Endothelial cell of umbilical vein (primary cell): ENCODE results near the gene ARRDC1. TPM values are rescaled to one million over a fixed set of nuclear protein-coding genes. Genes with fewer than 3 reads are reported as not detected.

Experiments
- BruUV-seq: library from RNA; stranded (reverse); fragments of 400-500 nt; replicated peaks from 2 replicates; lab custom pipeline; 2021; lab: Mats Ljungman, UMichigan
- CTCF ChIA-PET: fragments of 300-600, 350-600 bp; sonication (Branson Sonifier 250); formaldehyde crosslinking; loops from one replicate; lab custom pipeline; 2021; ENCODE audit warnings: antibody characterized with exemption, inconsistent platforms; lab: Charles Lee
- POLR2A ChIA-PET: fragments of 300-600, 350-600 bp; sonication (Branson Sonifier 250); formaldehyde crosslinking; loops from one replicate; lab custom pipeline; 2021; ENCODE audit warnings: antibody characterized with exemption, inconsistent platforms; lab: Charles Lee
- DNase-seq: peaks from one replicate; pipeline ENCODE4 v3.0.0-alpha.2; 2011; ENCODE audit warnings: low read depth, low spot score
- FAIRE-seq: peaks from 2 replicates; lab custom pipeline; 2011; peaks lifted over from hg19 to GRCh38; lab: Jason Lieb, UNC
- H2AFZ ChIP-seq: 2 replicates; pipeline ENCODE4 v1.6.0; 2012; ENCODE audit warnings: low read depth, low read length, control low read depth, inconsistent platforms
- H3K27ac ChIP-seq: 2 replicates; pipeline ENCODE4 v1.5.1; 2011; ENCODE audit warnings: low read depth, mild to moderate bottlenecking, control low read depth, low read length, moderate library complexity; ENCODE audit not compliant: insufficient read depth
- H3K27me3 ChIP-seq, 2 experiments: 2 replicates each; pipeline versions ENCODE4 v1.6.0 to v1.6.1; 2011; ENCODE audit warnings: low read length in 2 of 2, mixed read lengths in 1 of 2; ENCODE audit not compliant: control insufficient read depth in 2 of 2, insufficient read depth in 2 of 2
- H3K36me3 ChIP-seq, 2 experiments: 2 replicates in 1 of 2; 3 replicates in 1 of 2; pipeline ENCODE4 v1.5.1; 2011; ENCODE audit warnings: low read length in 2 of 2, mild to moderate bottlenecking in 1 of 2, moderate library complexity in 1 of 2; ENCODE audit not compliant: control insufficient read depth in 2 of 2, insufficient read depth in 2 of 2; ENCODE audit errors: extremely low read depth in 1 of 2
- H3K4me1 ChIP-seq: 3 replicates; pipeline ENCODE4 v1.5.1; 2011; ENCODE audit warnings: mild to moderate bottlenecking, low read length; ENCODE audit not compliant: control insufficient read depth, insufficient read depth; ENCODE audit errors: extremely low read depth
- H3K4me2 ChIP-seq: 2 replicates; pipeline ENCODE4 v1.6.1; 2011; ENCODE audit warnings: low read length, control low read depth, mixed read lengths; ENCODE audit not compliant: insufficient read depth
- H3K4me3 ChIP-seq, 3 experiments: fragments of 200-600 bp in 1 of 3; sonication (generic), shearing (Covaris generic) in 1 of 3; replicated peaks in 1 of 3; 2 replicates each; pipeline ENCODE4 v1.5.1; 2011 to 2016; ENCODE audit warnings: control low read depth in 3 of 3, low read length in 3 of 3, mild to moderate bottlenecking in 2 of 3, inconsistent platforms in 1 of 3, low read depth in 1 of 3, moderate library complexity in 1 of 3; ENCODE audit not compliant: insufficient read depth in 1 of 3
- H3K79me2 ChIP-seq: 2 replicates; pipeline ENCODE4 v1.6.0; 2012; ENCODE audit warnings: low read length, inconsistent platforms; ENCODE audit not compliant: control insufficient read depth, insufficient read depth
- H3K9ac ChIP-seq: replicated peaks from 2 replicates; pipeline ENCODE3; 2011; ENCODE audit warnings: low read length, control low read depth; ENCODE audit not compliant: insufficient read depth; ENCODE audit errors: extremely low read depth
- H3K9me1 ChIP-seq: replicated peaks from 3 replicates; pipeline ENCODE4 v1.6.0; 2011; ENCODE audit warnings: mild to moderate bottlenecking, low read length; ENCODE audit not compliant: control insufficient read depth, insufficient read depth; ENCODE audit errors: extremely low read depth
- H3K9me3 ChIP-seq: replicated peaks from 2 replicates; pipeline ENCODE4 v1.5.1; 2012; ENCODE audit warnings: low read length, inconsistent platforms; ENCODE audit not compliant: control insufficient read depth, insufficient read depth
- H4K20me1 ChIP-seq: replicated peaks from 2 replicates; pipeline ENCODE3; 2011; ENCODE audit warnings: mild to moderate bottlenecking, low read length; ENCODE audit not compliant: control insufficient read depth, insufficient read depth; ENCODE audit errors: extremely low read depth
- CTCF ChIP-seq, 2 donors: IDR thresholded peaks; 1 replicate in 1 of 2; 2 replicates in 1 of 2; pipeline ENCODE4 v1.5.1; 2011; ENCODE audit warnings: low read length in 2 of 2, mild to moderate bottlenecking in 2 of 2, moderate library complexity in 2 of 2, control low read depth in 1 of 2, inconsistent platforms in 1 of 2, low read depth in 1 of 2; ENCODE audit not compliant: insufficient read depth in 1 of 2; ENCODE audit errors: extremely low read depth in 1 of 2
- EZH2 ChIP-seq: IDR thresholded peaks from 2 replicates; pipeline ENCODE4 v1.6.1; 2012; ENCODE audit warnings: borderline replicate concordance, low read depth, mild to moderate bottlenecking, moderate library complexity, low read length, inconsistent platforms; ENCODE audit not compliant: severe bottlenecking
- FOS ChIP-seq: IDR thresholded peaks from 2 replicates; pipeline ENCODE4 v1.6.1; 2011; ENCODE audit warnings: mild to moderate bottlenecking, low read length, moderate library complexity, borderline replicate concordance; ENCODE audit not compliant: insufficient read depth
- GATA2 ChIP-seq: IDR thresholded peaks from 2 replicates; pipeline ENCODE4 v1.7.0; 2011; ENCODE audit warnings: low read depth, mild to moderate bottlenecking, moderate library complexity, mixed read lengths, low read length; ENCODE audit not compliant: insufficient read length, insufficient read depth
- JUN ChIP-seq: IDR thresholded peaks from 2 replicates; pipeline ENCODE4 v1.6.1; 2011; ENCODE audit warnings: borderline replicate concordance, low read depth; ENCODE audit not compliant: insufficient read length, insufficient read depth
- MAX ChIP-seq: IDR thresholded peaks from 2 replicates; pipeline ENCODE4 v1.6.1; 2011; ENCODE audit not compliant: insufficient read depth, insufficient read length
- MYC ChIP-seq: IDR thresholded peaks from one replicate; pipeline ENCODE4 v1.6.1; 2011; ENCODE audit warnings: mild to moderate bottlenecking, low read depth, low read length
- POLR2A ChIP-seq: IDR thresholded peaks from 2 replicates; pipeline ENCODE4 v1.6.1; 2012; ENCODE audit warnings: low read depth, mild to moderate bottlenecking, control low read depth, low read length
- POLR2AphosphoS5 ChIP-seq: IDR thresholded peaks from 2 replicates; pipeline ENCODE4 v1.6.1; 2012; ENCODE audit warnings: low read depth, mild to moderate bottlenecking, control low read depth, low read length, moderate library complexity; ENCODE audit not compliant: insufficient read depth
- dilution Hi-C: fragments of 300-500 bp; cut with MboI; formaldehyde crosslinking; loops from one replicate; pipeline ENCODE4 v1.15.0; 2019; ENCODE audit warnings: low sequenced_read_pairs; ENCODE audit not compliant: extremely low pct_ligation_motif_present
- intact Hi-C: fragments of 100-400 bp; cut with micrococcal nuclease; formaldehyde crosslinking; loops from one replicate; pipeline ENCODE4 v1.10.0; 2022
- polyA plus RNA-seq, 4 experiments: library from polyadenylated mRNA; depleted of rRNA in 3 of 4; stranded (reverse) in 3 of 4; unstranded in 1 of 4; fragments of >200 nt; gene quantifications; 2 replicates each; pipeline versions ENCODE4 v1.2.1 to v1.2.3, GENCODE V29; 2011 to 2012; ENCODE audit warnings: missing spikeins in 1 of 4
- total RNA-seq: library from RNA; stranded (reverse); gene quantifications from 2 replicates; pipeline ENCODE4 v1.2.3, GENCODE V29; 2021

The ARRDC1 gene
- total and polyA plus RNA-seq, 2 donors (not counting 3 experiments of a cell fraction or from before 2014, with no cell fraction given): 22.5 to 51.0 TPM

GRCh38 chr9:137647096-137647714, 41.7 kb downstream of the ARRDC1 start:
- intact Hi-C loops: no loop called here

GRCh38 chr9:137648396-137648795, 42.9 kb downstream of the ARRDC1 start:
- H2AFZ ChIP-seq: no peak overlapping the region
- no peaks in the 10 kb centered on the region for H3K4me1 ChIP-seq
- no peak for FAIRE-seq
- no peak overlapping the region for H3K27ac ChIP-seq
- intact Hi-C loops (no loop called here), dilution Hi-C loops (no loop called here)
- H4K20me1 ChIP-seq: no peaks in the 10 kb centered on the region
- H3K9me1 ChIP-seq: no peaks in the 10 kb centered on the region
- ChIA-PET CTCF (no interaction called here), POLR2A (no interaction called here)
- H3K9ac ChIP-seq: no peak overlapping the region
- no peak overlapping the region for H3K4me3 ChIP-seq
- no peaks in the 10 kb centered on the region for H3K27me3 ChIP-seq
- no peak for DNase-seq
- H3K36me3 ChIP-seq: peaks cover 0 to 8% of the 10 kb centered on the region in 2 experiments
- no TSS peak for BruUV-seq
- TF ChIP-seq FOS (no peak), GATA2 (no peak), MAX (no peak), POLR2AphosphoS5 (no peak), POLR2A (no peak), MYC (no peak), CTCF (IDR thresholded peaks at IDR 0.05; ENCODE audit: extremely low read depth in 1 of 2, insufficient read depth in 1 of 2, low read depth in 1 of 2, low read length in 2 of 2) (no peak), JUN (no peak), EZH2 (no peak)
- peaks cover 76% of the 10 kb centered on the region for H3K79me2 ChIP-seq
- no peaks in the 10 kb centered on the region for H3K9me3 ChIP-seq
- no peak overlapping the region for H3K4me2 ChIP-seq

More at GRCh38 chr9:137647096-137647714, 41.7 kb downstream of the ARRDC1 start:
- Histone ChIP-seq H2AFZ (no peak overlapping the region), H3K27me3 (no peaks in the 10 kb centered on the region), H3K4me2 (no peak overlapping the region), H3K27ac (no peak overlapping the region), H3K4me1 (no peaks in the 10 kb centered on the region), H3K9me3 (no peaks in the 10 kb centered on the region), H3K9ac (no peak overlapping the region), H4K20me1 (no peaks in the 10 kb centered on the region), H3K79me2 (peaks cover 80% of the 10 kb centered on the region), H3K9me1 (no peaks in the 10 kb centered on the region), H3K4me3 (no peak overlapping the region), H3K36me3 (peaks cover 0 to 8% of the 10 kb centered on the region in 2 experiments)
- no TSS peak for BruUV-seq
- ChIA-PET POLR2A (no interaction called here), CTCF (no interaction called here)
- dilution Hi-C loops: no loop called here
- FAIRE-seq (no peak), DNase-seq (no peak)
- no peak for TF ChIP-seq POLR2AphosphoS5
- TF ChIP-seq EZH2: no peak
- no peak for TF ChIP-seq MYC
- no peak for TF ChIP-seq MAX
- no peak for TF ChIP-seq JUN
- TF ChIP-seq POLR2A: no peak
- TF ChIP-seq GATA2: no peak
